HepG2 (cell line): Measurements from ENCODE around the gene ULK4.

ENCODE experiments used
- CREB1 ChIP-seq, 2 experiments: fragments of 450-650 bp in 1 of 2; IDR thresholded peaks; 2 replicates each; pipeline ENCODE4 v1.6.1; 2016 to 2017; ENCODE audit warnings: control low read depth in 1 of 2, mild to moderate bottlenecking in 1 of 2, missing compliant biosample characterization in 1 of 2, missing genetic modification characterization in 1 of 2
- PHF8 ChIP-seq: sonication (generic); formaldehyde crosslinking; IDR thresholded peaks from 2 replicates; pipeline ENCODE4 v1.5.0; 2020; ENCODE audit warnings: missing genetic modification reagents
- POLR2A ChIP-seq, 2 experiments: IDR thresholded peaks; 2 replicates each; pipeline ENCODE4 v1.6.1; 2011; ENCODE audit warnings: low read depth in 2 of 2, low read length in 2 of 2, mild to moderate bottlenecking in 1 of 2, moderate library complexity in 1 of 2; ENCODE audit not compliant: insufficient read depth in 1 of 2
- RAD21 ChIP-seq: fragments of 450-650 bp; formaldehyde crosslinking; IDR thresholded peaks from 2 replicates; pipeline ENCODE4 v1.5.0; 2020; ENCODE audit warnings: mild to moderate bottlenecking
- YY1 ChIP-seq: IDR thresholded peaks from 2 replicates; pipeline ENCODE4 v1.6.1; 2011; ENCODE audit warnings: low read length, low read depth, moderate library complexity, mild to moderate bottlenecking; ENCODE audit not compliant: insufficient read depth, insufficient replicate concordance
- TF ChIP-seq, protein P1 (sequence below): IDR thresholded peaks from 2 replicates; pipeline ENCODE4 v1.6.1; 2012; ENCODE audit warnings: inconsistent platforms
- TF ChIP-seq, protein P2 (sequence below): sonication (generic); formaldehyde crosslinking; IDR thresholded peaks from 2 replicates; pipeline ENCODE4 v1.5.0; 2020; ENCODE audit warnings: mild to moderate bottlenecking, missing genetic modification reagents, moderate library complexity

DNA sequence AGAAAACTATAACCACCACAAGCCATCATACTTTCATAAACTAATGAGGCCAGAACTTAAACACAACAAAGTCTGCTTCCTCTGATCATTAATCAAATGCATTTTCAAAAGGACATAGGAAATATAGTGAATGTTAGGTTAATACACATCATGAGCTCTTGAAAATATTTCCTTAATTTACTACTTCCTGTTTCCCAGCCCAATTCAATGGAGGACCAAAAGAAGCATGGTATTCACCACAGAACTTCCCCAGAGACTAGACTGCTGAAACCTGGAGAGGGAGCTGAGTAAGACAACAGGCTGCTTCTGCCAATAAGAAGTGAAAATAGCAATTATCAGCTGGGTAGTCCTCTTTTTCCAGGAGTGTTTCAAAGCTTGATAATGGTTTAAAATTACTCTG lies 250.3 kb downstream of the ULK4 start:
- TF ChIP-seq, protein P1, sequence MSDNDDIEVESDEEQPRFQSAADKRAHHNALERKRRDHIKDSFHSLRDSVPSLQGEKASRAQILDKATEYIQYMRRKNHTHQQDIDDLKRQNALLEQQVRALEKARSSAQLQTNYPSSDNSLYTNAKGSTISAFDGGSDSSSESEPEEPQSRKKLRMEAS = no peak
- no peak for TF ChIP-seq RAD21
- TF ChIP-seq, protein P2, sequence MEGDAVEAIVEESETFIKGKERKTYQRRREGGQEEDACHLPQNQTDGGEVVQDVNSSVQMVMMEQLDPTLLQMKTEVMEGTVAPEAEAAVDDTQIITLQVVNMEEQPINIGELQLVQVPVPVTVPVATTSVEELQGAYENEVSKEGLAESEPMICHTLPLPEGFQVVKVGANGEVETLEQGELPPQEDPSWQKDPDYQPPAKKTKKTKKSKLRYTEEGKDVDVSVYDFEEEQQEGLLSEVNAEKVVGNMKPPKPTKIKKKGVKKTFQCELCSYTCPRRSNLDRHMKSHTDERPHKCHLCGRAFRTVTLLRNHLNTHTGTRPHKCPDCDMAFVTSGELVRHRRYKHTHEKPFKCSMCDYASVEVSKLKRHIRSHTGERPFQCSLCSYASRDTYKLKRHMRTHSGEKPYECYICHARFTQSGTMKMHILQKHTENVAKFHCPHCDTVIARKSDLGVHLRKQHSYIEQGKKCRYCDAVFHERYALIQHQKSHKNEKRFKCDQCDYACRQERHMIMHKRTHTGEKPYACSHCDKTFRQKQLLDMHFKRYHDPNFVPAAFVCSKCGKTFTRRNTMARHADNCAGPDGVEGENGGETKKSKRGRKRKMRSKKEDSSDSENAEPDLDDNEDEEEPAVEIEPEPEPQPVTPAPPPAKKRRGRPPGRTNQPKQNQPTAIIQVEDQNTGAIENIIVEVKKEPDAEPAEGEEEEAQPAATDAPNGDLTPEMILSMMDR (CRISPR knock-in tag) = no peak
- TF ChIP-seq PHF8 = no peak
- no peak for TF ChIP-seq CREB1 (IDR thresholded peaks at IDR 0.05)
- no peak for TF ChIP-seq CREB1 (CRISPR knock-in tag; IDR thresholded peaks at IDR 0.05)
- no peak for TF ChIP-seq POLR2A (IDR thresholded peaks at IDR 0.05; ENCODE audit: insufficient read depth in 1 of 2, low read depth in 2 of 2, low read length in 2 of 2)
- TF ChIP-seq YY1 = no peak
